ENCODE data around the gene MEIS1.

The MEIS1 gene

DNA sequence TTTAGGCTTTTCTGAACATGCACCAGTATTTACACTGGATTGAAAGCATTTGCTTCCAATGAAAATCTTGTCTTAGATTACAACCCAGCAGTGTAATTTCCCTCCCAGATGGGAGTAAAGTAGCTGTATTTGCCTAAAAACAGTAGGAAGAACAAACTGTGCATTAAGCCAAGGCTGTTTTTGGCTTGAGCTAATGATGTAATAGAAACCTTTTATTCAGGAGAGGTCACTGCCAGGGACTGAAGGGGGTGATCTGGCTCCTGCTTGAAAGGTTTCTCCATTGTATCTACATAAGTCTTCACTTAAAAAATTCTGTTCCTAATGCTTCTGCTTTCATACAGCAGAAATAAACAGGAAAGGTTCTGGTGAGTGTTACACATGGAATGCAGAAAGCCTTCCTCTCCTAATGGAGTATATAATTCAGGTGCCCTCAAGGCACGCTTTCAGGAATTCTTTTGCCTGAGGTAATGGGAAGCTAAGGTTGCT, 74.4 kb downstream of the MEIS1 start:
- H3K9me3 ChIP-seq (ENCODE audit: control insufficient read depth, insufficient read depth, low read depth, low read length) = no peaks in the 10 kb centered on the region
- ChIA-PET POLR2A (no interaction called here), CTCF (interaction anchor here (0.6 to 1.0 kb wide), 2 partner anchors 24 to 74 kb away, joined by 3 read pairs; partner anchors contain the start of gene MEIS1)
- no peak overlapping the region for H3K4me3 ChIP-seq (ENCODE audit: low read depth, low read length)
- no peaks in the 10 kb centered on the region for H3K36me3 ChIP-seq (ENCODE audit: control insufficient read depth in 2 of 2, insufficient read depth in 1 of 2, low read length in 2 of 2)
- TF ChIP-seq PRDM6 (tag by site-specific recombination; IDR thresholded peaks at IDR 0.05) (peak; percentile 99), FEZF1 (tag by site-specific recombination; IDR thresholded peaks at IDR 0.05) (peak; percentile 13; the same call in 1 of the 2 replicates), GFI1B (tag by site-specific recombination; IDR thresholded peaks at IDR 0.05) (0 out of 2 replicates have a peak, but pooled peaks have one; percentile 11), OSR2 (tag by site-specific recombination; IDR thresholded peaks at IDR 0.05) (peak; percentile 95), GLI2 (tag by site-specific recombination; IDR thresholded peaks at IDR 0.05; ENCODE audit: borderline replicate concordance, low read depth) (0 out of 2 replicates have a peak, but pooled peaks have one; percentile 32), ZFP37 (tag by site-specific recombination; IDR thresholded peaks at IDR 0.05) (no peak), WT1 (tag by site-specific recombination; IDR thresholded peaks at IDR 0.05) (peak; percentile 92), HOXD13 (CRISPR knock-in tag; IDR thresholded peaks at IDR 0.05; ENCODE audit: borderline replicate concordance) (no peak)
- TF ChIP-seq, protein P1, sequence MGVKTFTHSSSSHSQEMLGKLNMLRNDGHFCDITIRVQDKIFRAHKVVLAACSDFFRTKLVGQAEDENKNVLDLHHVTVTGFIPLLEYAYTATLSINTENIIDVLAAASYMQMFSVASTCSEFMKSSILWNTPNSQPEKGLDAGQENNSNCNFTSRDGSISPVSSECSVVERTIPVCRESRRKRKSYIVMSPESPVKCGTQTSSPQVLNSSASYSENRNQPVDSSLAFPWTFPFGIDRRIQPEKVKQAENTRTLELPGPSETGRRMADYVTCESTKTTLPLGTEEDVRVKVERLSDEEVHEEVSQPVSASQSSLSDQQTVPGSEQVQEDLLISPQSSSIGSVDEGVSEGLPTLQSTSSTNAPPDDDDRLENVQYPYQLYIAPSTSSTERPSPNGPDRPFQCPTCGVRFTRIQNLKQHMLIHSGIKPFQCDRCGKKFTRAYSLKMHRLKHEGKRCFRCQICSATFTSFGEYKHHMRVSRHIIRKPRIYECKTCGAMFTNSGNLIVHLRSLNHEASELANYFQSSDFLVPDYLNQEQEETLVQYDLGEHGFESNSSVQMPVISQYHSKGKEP (tag by site-specific recombination; IDR thresholded peaks at IDR 0.05) = peak; percentile 77
- TF ChIP-seq, protein P2, sequence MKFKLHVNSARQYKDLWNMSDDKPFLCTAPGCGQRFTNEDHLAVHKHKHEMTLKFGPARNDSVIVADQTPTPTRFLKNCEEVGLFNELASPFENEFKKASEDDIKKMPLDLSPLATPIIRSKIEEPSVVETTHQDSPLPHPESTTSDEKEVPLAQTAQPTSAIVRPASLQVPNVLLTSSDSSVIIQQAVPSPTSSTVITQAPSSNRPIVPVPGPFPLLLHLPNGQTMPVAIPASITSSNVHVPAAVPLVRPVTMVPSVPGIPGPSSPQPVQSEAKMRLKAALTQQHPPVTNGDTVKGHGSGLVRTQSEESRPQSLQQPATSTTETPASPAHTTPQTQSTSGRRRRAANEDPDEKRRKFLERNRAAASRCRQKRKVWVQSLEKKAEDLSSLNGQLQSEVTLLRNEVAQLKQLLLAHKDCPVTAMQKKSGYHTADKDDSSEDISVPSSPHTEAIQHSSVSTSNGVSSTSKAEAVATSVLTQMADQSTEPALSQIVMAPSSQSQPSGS (tag by site-specific recombination; IDR thresholded peaks at IDR 0.05; ENCODE audit: low read depth) = peak; percentile 16; the same call in 1 of the 2 replicates
- TF ChIP-seq, protein P3, sequence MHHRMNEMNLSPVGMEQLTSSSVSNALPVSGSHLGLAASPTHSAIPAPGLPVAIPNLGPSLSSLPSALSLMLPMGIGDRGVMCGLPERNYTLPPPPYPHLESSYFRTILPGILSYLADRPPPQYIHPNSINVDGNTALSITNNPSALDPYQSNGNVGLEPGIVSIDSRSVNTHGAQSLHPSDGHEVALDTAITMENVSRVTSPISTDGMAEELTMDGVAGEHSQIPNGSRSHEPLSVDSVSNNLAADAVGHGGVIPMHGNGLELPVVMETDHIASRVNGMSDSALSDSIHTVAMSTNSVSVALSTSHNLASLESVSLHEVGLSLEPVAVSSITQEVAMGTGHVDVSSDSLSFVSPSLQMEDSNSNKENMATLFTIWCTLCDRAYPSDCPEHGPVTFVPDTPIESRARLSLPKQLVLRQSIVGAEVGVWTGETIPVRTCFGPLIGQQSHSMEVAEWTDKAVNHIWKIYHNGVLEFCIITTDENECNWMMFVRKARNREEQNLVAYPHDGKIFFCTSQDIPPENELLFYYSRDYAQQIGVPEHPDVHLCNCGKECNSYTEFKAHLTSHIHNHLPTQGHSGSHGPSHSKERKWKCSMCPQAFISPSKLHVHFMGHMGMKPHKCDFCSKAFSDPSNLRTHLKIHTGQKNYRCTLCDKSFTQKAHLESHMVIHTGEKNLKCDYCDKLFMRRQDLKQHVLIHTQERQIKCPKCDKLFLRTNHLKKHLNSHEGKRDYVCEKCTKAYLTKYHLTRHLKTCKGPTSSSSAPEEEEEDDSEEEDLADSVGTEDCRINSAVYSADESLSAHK (tag by site-specific recombination; IDR thresholded peaks at IDR 0.05) = peak; percentile 59
- peak overlapping the region; percentile 69 for H3K27ac ChIP-seq (ENCODE audit: extremely low read depth, low read depth, low read length)
- peaks cover 26% of the 10 kb centered on the region for H3K4me1 ChIP-seq (ENCODE audit: control insufficient read depth, insufficient read depth, low read length)

DNA sequence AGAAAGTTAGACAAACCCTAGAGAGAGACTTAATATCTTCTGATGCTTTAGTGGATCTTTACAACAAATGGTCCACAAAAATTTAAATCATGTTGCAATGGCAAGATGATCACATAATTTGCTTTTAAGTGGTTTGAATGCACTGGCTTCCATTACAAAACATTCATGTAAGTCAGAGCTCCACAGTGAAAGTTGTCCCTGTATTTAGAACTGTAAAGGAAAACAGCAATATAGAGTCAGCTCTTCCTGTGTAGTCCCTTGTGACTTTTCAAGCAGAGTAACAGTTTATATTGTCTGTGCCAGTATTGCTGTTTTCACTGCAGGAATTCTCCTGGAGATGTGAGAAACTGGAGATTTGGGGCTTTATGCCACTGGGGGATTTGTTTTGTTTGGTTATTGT, 77.7 kb downstream of the MEIS1 start:
- no peaks in the 10 kb centered on the region for H3K36me3 ChIP-seq (ENCODE audit: control insufficient read depth in 2 of 2, insufficient read depth in 1 of 2, low read length in 2 of 2)
- ChIA-PET POLR2A (no interaction called here), CTCF (no interaction called here)
- H3K27ac ChIP-seq (ENCODE audit: extremely low read depth, low read depth, low read length) = no peak overlapping the region
- no peaks in the 10 kb centered on the region for H3K9me3 ChIP-seq (ENCODE audit: control insufficient read depth, insufficient read depth, low read depth, low read length)
- H3K4me1 ChIP-seq (ENCODE audit: control insufficient read depth, insufficient read depth, low read length) = peaks cover 26% of the 10 kb centered on the region
- H3K4me3 ChIP-seq (ENCODE audit: low read depth, low read length) = no peak overlapping the region
- TF ChIP-seq KLF1 (tag by site-specific recombination; IDR thresholded peaks at IDR 0.05) = no peak
- no peak for TF ChIP-seq ZNF529 (tag by site-specific recombination; IDR thresholded peaks at IDR 0.05; ENCODE audit: insufficient replicate concordance)
- TF ChIP-seq, protein P4, sequence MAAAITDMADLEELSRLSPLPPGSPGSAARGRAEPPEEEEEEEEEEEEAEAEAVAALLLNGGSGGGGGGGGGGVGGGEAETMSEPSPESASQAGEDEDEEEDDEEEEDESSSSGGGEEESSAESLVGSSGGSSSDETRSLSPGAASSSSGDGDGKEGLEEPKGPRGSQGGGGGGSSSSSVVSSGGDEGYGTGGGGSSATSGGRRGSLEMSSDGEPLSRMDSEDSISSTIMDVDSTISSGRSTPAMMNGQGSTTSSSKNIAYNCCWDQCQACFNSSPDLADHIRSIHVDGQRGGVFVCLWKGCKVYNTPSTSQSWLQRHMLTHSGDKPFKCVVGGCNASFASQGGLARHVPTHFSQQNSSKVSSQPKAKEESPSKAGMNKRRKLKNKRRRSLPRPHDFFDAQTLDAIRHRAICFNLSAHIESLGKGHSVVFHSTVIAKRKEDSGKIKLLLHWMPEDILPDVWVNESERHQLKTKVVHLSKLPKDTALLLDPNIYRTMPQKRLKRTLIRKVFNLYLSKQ (tag by site-specific recombination; IDR thresholded peaks at IDR 0.05; ENCODE audit: borderline replicate concordance) = no peak
- TF ChIP-seq BCL11A (tag by site-specific recombination; IDR thresholded peaks at IDR 0.05; ENCODE audit: low read depth) = no peak
- no peak for TF ChIP-seq ZNF626 (tag by site-specific recombination; IDR thresholded peaks at IDR 0.05)
- no peak for TF ChIP-seq MEIS1 (CRISPR knock-in tag; IDR thresholded peaks at IDR 0.05; ENCODE audit: borderline replicate concordance)
- no peak for TF ChIP-seq ZNF580 (tag by site-specific recombination; IDR thresholded peaks at IDR 0.05)
- TF ChIP-seq ZNF335 (tag by site-specific recombination; conservative IDR thresholded peaks at IDR 0.05) = no peak
- no peak for TF ChIP-seq ZNF521 (tag by site-specific recombination; IDR thresholded peaks at IDR 0.05)
- TF ChIP-seq YY1 (tag by site-specific recombination; IDR thresholded peaks at IDR 0.05) = no peak
- no peak for TF ChIP-seq ZNF843 (tag by site-specific recombination; IDR thresholded peaks at IDR 0.05)
- TF ChIP-seq ZNF777 (tag by site-specific recombination; IDR thresholded peaks at IDR 0.05; ENCODE audit: borderline replicate concordance) = no peak
- no peak for TF ChIP-seq ZFHX2 (tag by site-specific recombination; conservative IDR thresholded peaks at IDR 0.05)
- TF ChIP-seq ZFP41 (tag by site-specific recombination; IDR thresholded peaks at IDR 0.05; ENCODE audit: borderline replicate concordance) = no peak
- no peak for TF ChIP-seq ZNF473 (tag by site-specific recombination; IDR thresholded peaks at IDR 0.05)
- TF ChIP-seq ZNF571 (tag by site-specific recombination; IDR thresholded peaks at IDR 0.05) = no peak

Measured in HEK293 (cell line).